CD4-positive, alpha-beta T cell (primary cell): ENCODE results near the gene ROPN1B. TPM values are rescaled to one million over a fixed set of nuclear protein-coding genes. Genes with fewer than 3 reads are reported as not detected.
"Not testable (repeated sequence)": the region's sequence is repeated elsewhere in the genome, so short reads cannot be mapped to it uniquely, and the experiment has no call there.

ENCODE experiments used
- ATAC-seq: fragments of 200-7000 bp; cut with Tn5 transposase; one replicate; pipeline ENCODE4 v1.10.0; 2022; ENCODE audit warnings: mild to moderate bottlenecking; ENCODE audit not compliant: poor library complexity
- CTCF ChIA-PET: fragments of 350-600 bp; sonication (Branson Sonifier 250); formaldehyde crosslinking; loops from one replicate; lab custom pipeline; 2021; ENCODE audit warnings: antibody characterized with exemption, inconsistent platforms; lab: Charles Lee
- POLR2A ChIA-PET: fragments of 350-600 bp; sonication (Branson Sonifier 250); formaldehyde crosslinking; loops from one replicate; lab custom pipeline; 2021; ENCODE audit warnings: antibody characterized with exemption, inconsistent platforms; lab: Charles Lee
- DNase-seq, 14 experiments: peaks; one replicate each; pipeline ENCODE4 v3.0.0-alpha.2; 2013 to 2020; ENCODE audit warnings: mixed read lengths in 2 of 14
- H3K27ac ChIP-seq, 2 donors: one replicate each; pipeline versions ENCODE4 v1.5.1 to v1.7.0; 2013; ENCODE audit warnings: low read length in 2 of 2, low read depth in 1 of 2, mild to moderate bottlenecking in 1 of 2
- H3K27me3 ChIP-seq, 2 experiments: 1 replicate in 1 of 2; 2 replicates in 1 of 2; pipeline versions ENCODE4 v1.6.1 to v1.7.0; 2013; ENCODE audit warnings: low read length in 2 of 2, control low read depth in 1 of 2, mild to moderate bottlenecking in 1 of 2, moderate library complexity in 1 of 2; ENCODE audit not compliant: insufficient read depth in 2 of 2, control insufficient read depth in 1 of 2
- H3K36me3 ChIP-seq: one replicate; pipeline ENCODE4 v1.6.1; 2013; ENCODE audit warnings: low read length, control low read depth; ENCODE audit not compliant: insufficient read depth
- H3K4me1 ChIP-seq: one replicate; pipeline ENCODE4 v1.6.1; 2013; ENCODE audit warnings: low read length, control low read depth; ENCODE audit not compliant: insufficient read depth
- H3K4me3 ChIP-seq: one replicate; pipeline ENCODE4 v1.5.1; 2013; ENCODE audit warnings: mild to moderate bottlenecking, low read length, moderate library complexity
- H3K9me3 ChIP-seq, 2 experiments: 1 replicate in 1 of 2; 2 replicates in 1 of 2; pipeline versions ENCODE4 v1.6.1 to v1.7.0; 2013; ENCODE audit warnings: low read length in 2 of 2, mild to moderate bottlenecking in 2 of 2, control low read depth in 1 of 2, moderate library complexity in 1 of 2; ENCODE audit not compliant: control insufficient read depth in 1 of 2, insufficient read depth in 1 of 2
- H3K27ac Mint-ChIP-seq: one replicate; pipeline ENCODE4 v1.8.0; 2020; ENCODE audit warnings: mixed read lengths
- H3K27me3 Mint-ChIP-seq: one replicate; pipeline ENCODE4 v1.8.0; 2021; ENCODE audit warnings: mixed read lengths
- H3K36me3 Mint-ChIP-seq: one replicate; pipeline ENCODE4 v1.8.0; 2021; ENCODE audit warnings: low read depth, mixed read lengths
- H3K4me1 Mint-ChIP-seq: one replicate; pipeline ENCODE4 v1.8.0; 2021; ENCODE audit warnings: low read depth, mixed read lengths
- H3K4me3 Mint-ChIP-seq: one replicate; pipeline ENCODE4 v1.8.0; 2020; ENCODE audit warnings: mild to moderate bottlenecking, mixed read lengths
- H3K9me3 Mint-ChIP-seq: one replicate; pipeline ENCODE4 v1.8.0; 2020; ENCODE audit warnings: mixed read lengths
- intact Hi-C, 2 experiments: fragments of 100-400 bp; cut with DNase I in 1 of 2; cut with micrococcal nuclease in 1 of 2; formaldehyde crosslinking; loops; one replicate each; pipeline versions ENCODE4 v1.15.1 to v1.9.0; 2023 to 2025; cut with DNase I, micrococcal nuclease
- total RNA-seq, 174 experiments: library from RNA in 2 of 174; stranded (reverse) in 2 of 174; gene quantifications; one replicate each; pipeline ENCODE4 v1.2.3 and lab custom pipeline; 2021 to 2026

Gene ROPN1B
- total RNA-seq, 2 experiments from 2014 or later: 0.25 TPM; not detected in 1

DNA sequence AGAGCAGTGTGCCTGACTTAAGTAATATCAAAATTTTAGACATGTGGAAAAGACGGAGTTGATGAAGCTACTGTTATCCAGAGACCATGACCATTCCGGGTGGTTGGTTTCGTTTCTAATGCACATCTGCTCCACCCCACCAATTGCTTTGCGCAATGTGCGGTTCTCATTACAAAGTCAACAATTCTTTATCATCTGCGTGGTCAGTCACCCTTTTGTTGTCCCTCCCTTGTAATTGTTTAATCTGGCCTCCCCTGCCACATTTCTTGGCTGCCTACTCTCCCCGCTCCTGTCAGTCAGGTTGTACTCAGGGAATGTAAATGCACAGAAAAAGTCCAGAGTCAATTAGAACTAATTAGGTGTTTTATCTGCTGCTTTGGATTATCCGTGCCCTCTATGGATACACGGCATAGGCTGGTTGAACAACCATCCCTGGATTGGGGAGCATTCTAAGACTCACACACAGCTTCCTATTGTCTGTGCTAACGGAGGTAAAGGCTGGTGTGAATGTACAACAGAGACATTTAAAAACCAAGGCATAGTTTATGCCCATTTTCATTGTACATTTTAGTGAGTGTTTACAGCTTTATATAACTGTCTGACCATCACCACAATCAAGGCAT, 33.6 kb upstream of the ROPN1B start:
- intact Hi-C loops, POLR2A ChIA-PET, H3K9me3 ChIP-seq, DNase-seq, H3K4me1 ChIP-seq, H3K4me3 Mint-ChIP-seq, H3K27me3 ChIP-seq, H3K4me3 ChIP-seq, CTCF ChIA-PET, H3K4me1 Mint-ChIP-seq, ATAC-seq, H3K27ac Mint-ChIP-seq, H3K36me3 ChIP-seq, H3K27ac ChIP-seq, H3K9me3 Mint-ChIP-seq, H3K36me3 Mint-ChIP-seq: not testable (repeated sequence)
- peaks cover 12% of the 10 kb centered on the region for H3K27me3 Mint-ChIP-seq

GRCh38 chr3:125936210-125936815, 32.7 kb upstream of the ROPN1B start:
- H3K27ac Mint-ChIP-seq, H3K36me3 ChIP-seq, H3K9me3 ChIP-seq, CTCF ChIA-PET, intact Hi-C loops, H3K4me3 ChIP-seq, H3K27ac ChIP-seq, H3K4me1 ChIP-seq, H3K36me3 Mint-ChIP-seq, H3K4me3 Mint-ChIP-seq, DNase-seq, H3K27me3 ChIP-seq, H3K4me1 Mint-ChIP-seq, ATAC-seq, POLR2A ChIA-PET, H3K9me3 Mint-ChIP-seq: not testable (repeated sequence)
- H3K27me3 Mint-ChIP-seq: peaks cover 12% of the 10 kb centered on the region

DNA sequence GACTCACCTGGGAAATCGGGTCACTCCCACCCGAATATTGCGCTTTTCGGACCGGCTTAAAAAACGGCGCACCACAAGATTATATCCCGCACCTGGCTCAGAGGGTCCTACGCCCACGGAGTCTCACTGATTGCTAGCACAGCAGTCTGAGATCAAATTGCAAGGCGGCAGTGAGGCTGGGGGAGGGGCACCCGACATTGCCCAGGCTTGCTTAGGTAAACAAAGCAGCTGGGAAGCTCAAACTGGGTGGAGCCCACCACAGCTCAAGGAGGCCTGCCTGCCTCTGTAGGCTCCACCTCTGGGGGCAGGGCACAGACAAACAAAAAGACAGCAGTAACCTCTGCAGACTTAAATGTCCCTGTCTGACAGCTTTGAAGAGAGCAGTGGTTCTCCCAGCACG, 32.1 kb upstream of the ROPN1B start:
- H3K4me3 ChIP-seq, H3K9me3 Mint-ChIP-seq, H3K9me3 ChIP-seq, H3K27ac ChIP-seq, H3K27me3 ChIP-seq, H3K4me3 Mint-ChIP-seq, DNase-seq, H3K36me3 Mint-ChIP-seq, H3K4me1 ChIP-seq, H3K36me3 ChIP-seq, ATAC-seq, H3K27ac Mint-ChIP-seq, H3K4me1 Mint-ChIP-seq, intact Hi-C loops, CTCF ChIA-PET, POLR2A ChIA-PET: not testable (repeated sequence)
- peaks cover 12% of the 10 kb centered on the region for H3K27me3 Mint-ChIP-seq

- DNase-seq, H3K4me3 ChIP-seq, H3K9me3 Mint-ChIP-seq, H3K36me3 Mint-ChIP-seq, H3K4me3 Mint-ChIP-seq, H3K9me3 ChIP-seq, intact Hi-C loops, H3K27ac ChIP-seq, H3K4me1 ChIP-seq, POLR2A ChIA-PET, H3K4me1 Mint-ChIP-seq, H3K36me3 ChIP-seq, H3K27ac Mint-ChIP-seq, ATAC-seq, CTCF ChIA-PET: not testable (repeated sequence)
- peaks cover 2 to 17% of the 10 kb centered on the region in 2 experiments for H3K27me3 ChIP-seq
- H3K27me3 Mint-ChIP-seq: peaks cover 46% of the 10 kb centered on the region
These were observed 21.2 kb upstream of the ROPN1B start for GRCh38 chr3:125947806-125948205.

- ATAC-seq, H3K27ac Mint-ChIP-seq, H3K4me1 ChIP-seq, POLR2A ChIA-PET, H3K4me3 Mint-ChIP-seq, H3K4me1 Mint-ChIP-seq, H3K4me3 ChIP-seq, H3K36me3 Mint-ChIP-seq, H3K9me3 ChIP-seq, H3K27ac ChIP-seq, H3K36me3 ChIP-seq, CTCF ChIA-PET, H3K9me3 Mint-ChIP-seq, intact Hi-C loops, DNase-seq: not testable (repeated sequence)
- peaks cover 49% of the 10 kb centered on the region for H3K27me3 Mint-ChIP-seq
- H3K27me3 ChIP-seq: peaks cover 2 to 17% of the 10 kb centered on the region in 2 experiments
These were observed 20.1 kb upstream of the ROPN1B start for GRCh38 chr3:125948901-125949300.

GRCh38 chr3:125951176-125951575, 17.8 kb upstream of the ROPN1B start:
- H3K27me3 ChIP-seq: peaks cover 3 to 13% of the 10 kb centered on the region in 2 experiments
- H3K4me1 ChIP-seq, CTCF ChIA-PET, H3K9me3 Mint-ChIP-seq, H3K27ac Mint-ChIP-seq, H3K9me3 ChIP-seq, H3K36me3 ChIP-seq, intact Hi-C loops, H3K4me3 ChIP-seq, H3K27ac ChIP-seq, H3K4me3 Mint-ChIP-seq, H3K36me3 Mint-ChIP-seq, H3K4me1 Mint-ChIP-seq, DNase-seq, ATAC-seq, POLR2A ChIA-PET: not testable (repeated sequence)
- peaks cover 52% of the 10 kb centered on the region for H3K27me3 Mint-ChIP-seq

- H3K9me3 Mint-ChIP-seq, H3K4me3 ChIP-seq, DNase-seq, H3K36me3 Mint-ChIP-seq, H3K27ac Mint-ChIP-seq, ATAC-seq, intact Hi-C loops, H3K27ac ChIP-seq, H3K4me1 ChIP-seq, CTCF ChIA-PET, POLR2A ChIA-PET, H3K4me1 Mint-ChIP-seq, H3K36me3 ChIP-seq, H3K4me3 Mint-ChIP-seq: not testable (repeated sequence)
- H3K27me3 ChIP-seq: peaks cover 7 to 13% of the 10 kb centered on the region in 2 experiments
- peaks cover 34% of the 10 kb centered on the region for H3K27me3 Mint-ChIP-seq
- peaks cover 0 to 15% of the 10 kb centered on the region in 2 experiments for H3K9me3 ChIP-seq
These were observed 12.0 kb upstream of the ROPN1B start for GRCh38 chr3:125957020-125957419.
